Neural cell (in vitro differentiated cells): ENCODE measurements around the gene URGCP.

Experiments used
- EP300 ChIP-seq: fragments of 450-650 bp; conservative IDR thresholded peaks from 2 replicates; pipeline ENCODE4 v1.6.1; 2014; ENCODE audit warnings: antibody characterized with exemption, mild to moderate bottlenecking, moderate library complexity; ENCODE audit not compliant: poor library complexity, severe bottlenecking
- EZH2 ChIP-seq: fragments of 200-600, 300-800 bp; shearing (Covaris generic), sonication (generic); IDR thresholded peaks from 2 replicates; pipeline ENCODE4 v1.6.1; 2014; ENCODE audit warnings: antibody characterized with exemption, low read length, borderline replicate concordance, mild to moderate bottlenecking; ENCODE audit not compliant: insufficient read depth, poor library complexity, severe bottlenecking
- MXI1 ChIP-seq: fragments of 450-650 bp; conservative IDR thresholded peaks from 2 replicates; pipeline ENCODE4 v1.6.1; 2014; ENCODE audit warnings: antibody characterized with exemption, mild to moderate bottlenecking; ENCODE audit not compliant: poor library complexity, severe bottlenecking
- POLR2AphosphoS5 ChIP-seq: IDR thresholded peaks from 2 replicates; pipeline ENCODE4 v1.6.1; 2012
- RAD21 ChIP-seq: fragments of 450-650 bp; conservative IDR thresholded peaks from 2 replicates; pipeline ENCODE4 v1.6.1; 2014; ENCODE audit warnings: antibody characterized with exemption, mild to moderate bottlenecking, moderate library complexity
- REST ChIP-seq: IDR thresholded peaks from 2 replicates; pipeline ENCODE4 v1.6.1; 2012; ENCODE audit warnings: borderline replicate concordance
- SMC3 ChIP-seq: fragments of 450-650 bp; conservative IDR thresholded peaks from 2 replicates; pipeline ENCODE4 v1.6.1; 2014; ENCODE audit warnings: antibody characterized with exemption, mild to moderate bottlenecking, moderate library complexity; ENCODE audit not compliant: poor library complexity
- TAF1 ChIP-seq: IDR thresholded peaks from 2 replicates; pipeline ENCODE4 v1.6.1; 2012; ENCODE audit warnings: low read depth
- TF ChIP-seq, protein P1 (sequence below): fragments of 450-650 bp; IDR thresholded peaks from 2 replicates; pipeline ENCODE4 v1.5.1; 2014; ENCODE audit warnings: antibody characterized with exemption, mild to moderate bottlenecking, moderate library complexity; ENCODE audit not compliant: poor library complexity, severe bottlenecking

DNA sequence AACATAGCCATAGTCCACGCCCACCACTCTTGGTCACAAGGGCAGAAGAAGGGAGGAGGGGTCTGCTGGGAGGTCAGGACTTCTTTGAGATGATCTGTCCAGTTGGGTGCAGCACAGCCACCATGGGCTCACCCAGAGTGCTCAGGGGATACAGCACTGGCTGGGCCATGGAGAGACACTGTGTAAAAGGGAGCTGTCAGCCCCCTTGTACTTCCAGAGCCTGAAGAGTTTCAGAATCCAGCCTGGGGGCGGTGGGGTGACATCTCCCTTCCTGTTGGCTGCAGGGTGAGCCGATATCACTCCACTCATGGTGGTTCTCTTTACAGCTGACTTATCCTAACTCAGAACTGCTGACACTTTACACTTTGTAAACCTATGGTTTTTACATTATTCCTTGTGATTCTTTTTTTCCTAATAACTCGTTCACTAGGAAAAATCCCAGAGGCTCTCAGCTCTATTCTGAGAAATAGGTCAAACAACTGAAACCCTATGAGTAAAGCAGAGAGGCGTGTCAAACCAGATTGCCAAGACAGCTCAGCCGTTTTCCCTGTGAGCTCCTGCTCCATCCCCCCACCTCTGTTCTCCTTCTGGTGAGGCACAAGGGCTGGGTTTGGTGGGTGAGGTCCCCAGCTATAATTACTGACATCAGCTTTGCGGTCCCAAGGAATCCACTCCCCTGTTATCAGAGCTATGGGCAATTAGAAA is 33.8 kb downstream of the URGCP start:
- TF ChIP-seq TAF1 = no peak
- no peak for TF ChIP-seq EZH2
- TF ChIP-seq, protein P1, sequence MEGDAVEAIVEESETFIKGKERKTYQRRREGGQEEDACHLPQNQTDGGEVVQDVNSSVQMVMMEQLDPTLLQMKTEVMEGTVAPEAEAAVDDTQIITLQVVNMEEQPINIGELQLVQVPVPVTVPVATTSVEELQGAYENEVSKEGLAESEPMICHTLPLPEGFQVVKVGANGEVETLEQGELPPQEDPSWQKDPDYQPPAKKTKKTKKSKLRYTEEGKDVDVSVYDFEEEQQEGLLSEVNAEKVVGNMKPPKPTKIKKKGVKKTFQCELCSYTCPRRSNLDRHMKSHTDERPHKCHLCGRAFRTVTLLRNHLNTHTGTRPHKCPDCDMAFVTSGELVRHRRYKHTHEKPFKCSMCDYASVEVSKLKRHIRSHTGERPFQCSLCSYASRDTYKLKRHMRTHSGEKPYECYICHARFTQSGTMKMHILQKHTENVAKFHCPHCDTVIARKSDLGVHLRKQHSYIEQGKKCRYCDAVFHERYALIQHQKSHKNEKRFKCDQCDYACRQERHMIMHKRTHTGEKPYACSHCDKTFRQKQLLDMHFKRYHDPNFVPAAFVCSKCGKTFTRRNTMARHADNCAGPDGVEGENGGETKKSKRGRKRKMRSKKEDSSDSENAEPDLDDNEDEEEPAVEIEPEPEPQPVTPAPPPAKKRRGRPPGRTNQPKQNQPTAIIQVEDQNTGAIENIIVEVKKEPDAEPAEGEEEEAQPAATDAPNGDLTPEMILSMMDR = no peak
- no peak for TF ChIP-seq EP300
- TF ChIP-seq REST = no peak
- no peak for TF ChIP-seq RAD21
- no peak for TF ChIP-seq POLR2AphosphoS5
- no peak for TF ChIP-seq MXI1
- no peak for TF ChIP-seq SMC3
